HepG2 (cell line): ENCODE results near the gene CA9. TPM values are rescaled to one million over a fixed set of nuclear protein-coding genes. Genes with fewer than 3 reads are reported as not detected.
A peak's percentile ranks its signal among the peaks of the same experiment; 100 is the strongest.

Experiments used
- ASH2L ChIP-seq: fragments of 300-600, 200-600 bp; sonication (generic); IDR thresholded peaks from 2 replicates; pipeline ENCODE4 v1.7.0; 2017; ENCODE audit warnings: low read depth, mild to moderate bottlenecking, moderate library complexity, mixed read lengths, low read length; ENCODE audit not compliant: insufficient read length
- FLYWCH1 ChIP-seq: sonication (generic); formaldehyde crosslinking; IDR thresholded peaks from 2 replicates; pipeline ENCODE4 v1.8.1; 2023; ENCODE audit warnings: mild to moderate bottlenecking, missing genetic modification reagents
- FOXA1 ChIP-seq, 2 experiments: fragments of 450-650 bp in 1 of 2; sonication (generic) in 1 of 2; formaldehyde crosslinking in 1 of 2; IDR thresholded peaks; 2 replicates each; pipeline versions ENCODE4 v1.4.0 to v1.6.1; 2016 to 2020; ENCODE audit warnings: missing genetic modification reagents in 1 of 2
- GATAD1 ChIP-seq: IDR thresholded peaks from 2 replicates; pipeline ENCODE4 v1.6.1; 2016; ENCODE audit warnings: missing genetic modification reagents, missing compliant biosample characterization
- GATAD2A ChIP-seq: IDR thresholded peaks from 2 replicates; pipeline ENCODE4 v1.6.1; 2016
- HNRNPK ChIP-seq: fragments of 200-400 bp; formaldehyde crosslinking; IDR thresholded peaks from 2 replicates; pipeline ENCODE4 v1.6.1; 2018; ENCODE audit warnings: low read length, low read depth, moderate library complexity, mild to moderate bottlenecking; ENCODE audit not compliant: poor library complexity, severe bottlenecking
- IKZF4 ChIP-seq: sonication (generic); formaldehyde crosslinking; IDR thresholded peaks from 2 replicates; pipeline ENCODE4 v1.5.1; 2020; ENCODE audit warnings: borderline replicate concordance, mild to moderate bottlenecking, low read depth, missing genetic modification reagents; ENCODE audit errors: not compliant biosample characterization
- KDM1A ChIP-seq: IDR thresholded peaks from 2 replicates; pipeline ENCODE4 v1.6.1; 2016; ENCODE audit warnings: missing compliant biosample characterization
- KDM5B ChIP-seq: sonication (generic); formaldehyde crosslinking; IDR thresholded peaks from 2 replicates; pipeline ENCODE4 v1.4.0; 2020; ENCODE audit warnings: missing genetic modification reagents, mild to moderate bottlenecking, borderline replicate concordance
- KMT2A ChIP-seq: sonication (generic); formaldehyde crosslinking; IDR thresholded peaks from 2 replicates; pipeline ENCODE4 v1.4.0; 2020; ENCODE audit warnings: missing genetic modification reagents
- KMT2B ChIP-seq: IDR thresholded peaks from 2 replicates; pipeline ENCODE4 v1.6.1; 2016; ENCODE audit warnings: missing genetic modification reagents, missing compliant biosample characterization
- RORA ChIP-seq: sonication (generic); formaldehyde crosslinking; IDR thresholded peaks from 2 replicates; pipeline ENCODE4 v1.5.0; 2020; ENCODE audit warnings: mild to moderate bottlenecking, missing genetic modification reagents, moderate library complexity
- TRIM22 ChIP-seq: fragments of 450-650 bp; IDR thresholded peaks from 2 replicates; pipeline ENCODE4 v1.6.1; 2017
- ZMAT5 ChIP-seq: sonication (generic); formaldehyde crosslinking; IDR thresholded peaks from 2 replicates; pipeline ENCODE4 v1.5.0; 2020; ENCODE audit warnings: mild to moderate bottlenecking, low read depth, missing genetic modification reagents, borderline replicate concordance
- ZNF124 ChIP-seq: sonication (generic); formaldehyde crosslinking; IDR thresholded peaks from 2 replicates; pipeline ENCODE4 v1.4.0; 2020; ENCODE audit warnings: missing genetic modification reagents
- ZNF331 ChIP-seq: sonication (generic); formaldehyde crosslinking; IDR thresholded peaks from 2 replicates; pipeline ENCODE4 v1.4.0; 2020; ENCODE audit warnings: missing genetic modification reagents
- ZNF589 ChIP-seq: sonication (generic); formaldehyde crosslinking; conservative IDR thresholded peaks from 2 replicates; pipeline ENCODE4 v1.8.0; 2022; ENCODE audit warnings: mild to moderate bottlenecking, moderate library complexity, missing genetic modification reagents
- polyA plus RNA-seq, 8 experiments: library from polyadenylated mRNA; depleted of rRNA in 3 of 8; stranded (reverse) in 7 of 8; unstranded in 1 of 8; fragments of >200 nt; fragmentation: Illumina TruSeq in 4 of 8; extraction: Trizol in 4 of 8; gene quantifications; 2 replicates each; pipeline versions ENCODE4 v1.2.1 to v1.2.3, GENCODE V29; 2011 to 2016; ENCODE audit warnings: low read depth in 4 of 8, missing spikeins in 1 of 8, mixed read lengths in 1 of 8; ENCODE audit not compliant: insufficient read depth in 1 of 8
- total RNA-seq, 5 experiments: library from RNA; depleted of rRNA; stranded (reverse); fragments of >200 nt; fragmentation: Illumina TruSeq; extraction: Trizol; gene quantifications; 2 replicates each; pipeline ENCODE4 v1.2.3, GENCODE V29; 2016; ENCODE audit warnings: low read depth in 1 of 5
- TF ChIP-seq, protein P1 (sequence below): sonication (generic); formaldehyde crosslinking; IDR thresholded peaks from 2 replicates; pipeline ENCODE4 v1.5.0; 2020; ENCODE audit warnings: missing genetic modification reagents
- TF ChIP-seq, protein P2 (sequence below): sonication (generic); formaldehyde crosslinking; IDR thresholded peaks from one replicate; pipeline ENCODE4 v1.5.1; 2020; ENCODE audit warnings: mild to moderate bottlenecking, missing genetic modification reagents; ENCODE audit errors: not compliant biosample characterization

The CA9 gene
- total and polyA plus RNA-seq, 2 of the 13 experiments (the other 11 are each of a cell fraction or from before 2014, with no cell fraction given) = 0.13 to 152 TPM

- no peak for TF ChIP-seq HNRNPK
- no peak for TF ChIP-seq RORA (CRISPR knock-in tag)
- TF ChIP-seq GATAD1 (CRISPR knock-in tag) = peak; percentile 84
- peak; percentile 29; the same call in 1 of the 2 replicates for TF ChIP-seq KMT2A (CRISPR knock-in tag)
- TF ChIP-seq, protein P1, sequence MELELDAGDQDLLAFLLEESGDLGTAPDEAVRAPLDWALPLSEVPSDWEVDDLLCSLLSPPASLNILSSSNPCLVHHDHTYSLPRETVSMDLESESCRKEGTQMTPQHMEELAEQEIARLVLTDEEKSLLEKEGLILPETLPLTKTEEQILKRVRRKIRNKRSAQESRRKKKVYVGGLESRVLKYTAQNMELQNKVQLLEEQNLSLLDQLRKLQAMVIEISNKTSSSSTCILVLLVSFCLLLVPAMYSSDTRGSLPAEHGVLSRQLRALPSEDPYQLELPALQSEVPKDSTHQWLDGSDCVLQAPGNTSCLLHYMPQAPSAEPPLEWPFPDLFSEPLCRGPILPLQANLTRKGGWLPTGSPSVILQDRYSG (CRISPR knock-in tag) = peak; percentile 90; the same call in 1 of the 2 replicates
- TF ChIP-seq ASH2L = no peak
- TF ChIP-seq KDM1A = peak; percentile 76; the same call in 1 of the 2 replicates
- TF ChIP-seq KMT2B = peak; percentile 74; the same call in 1 of the 2 replicates
- TF ChIP-seq, protein P2, sequence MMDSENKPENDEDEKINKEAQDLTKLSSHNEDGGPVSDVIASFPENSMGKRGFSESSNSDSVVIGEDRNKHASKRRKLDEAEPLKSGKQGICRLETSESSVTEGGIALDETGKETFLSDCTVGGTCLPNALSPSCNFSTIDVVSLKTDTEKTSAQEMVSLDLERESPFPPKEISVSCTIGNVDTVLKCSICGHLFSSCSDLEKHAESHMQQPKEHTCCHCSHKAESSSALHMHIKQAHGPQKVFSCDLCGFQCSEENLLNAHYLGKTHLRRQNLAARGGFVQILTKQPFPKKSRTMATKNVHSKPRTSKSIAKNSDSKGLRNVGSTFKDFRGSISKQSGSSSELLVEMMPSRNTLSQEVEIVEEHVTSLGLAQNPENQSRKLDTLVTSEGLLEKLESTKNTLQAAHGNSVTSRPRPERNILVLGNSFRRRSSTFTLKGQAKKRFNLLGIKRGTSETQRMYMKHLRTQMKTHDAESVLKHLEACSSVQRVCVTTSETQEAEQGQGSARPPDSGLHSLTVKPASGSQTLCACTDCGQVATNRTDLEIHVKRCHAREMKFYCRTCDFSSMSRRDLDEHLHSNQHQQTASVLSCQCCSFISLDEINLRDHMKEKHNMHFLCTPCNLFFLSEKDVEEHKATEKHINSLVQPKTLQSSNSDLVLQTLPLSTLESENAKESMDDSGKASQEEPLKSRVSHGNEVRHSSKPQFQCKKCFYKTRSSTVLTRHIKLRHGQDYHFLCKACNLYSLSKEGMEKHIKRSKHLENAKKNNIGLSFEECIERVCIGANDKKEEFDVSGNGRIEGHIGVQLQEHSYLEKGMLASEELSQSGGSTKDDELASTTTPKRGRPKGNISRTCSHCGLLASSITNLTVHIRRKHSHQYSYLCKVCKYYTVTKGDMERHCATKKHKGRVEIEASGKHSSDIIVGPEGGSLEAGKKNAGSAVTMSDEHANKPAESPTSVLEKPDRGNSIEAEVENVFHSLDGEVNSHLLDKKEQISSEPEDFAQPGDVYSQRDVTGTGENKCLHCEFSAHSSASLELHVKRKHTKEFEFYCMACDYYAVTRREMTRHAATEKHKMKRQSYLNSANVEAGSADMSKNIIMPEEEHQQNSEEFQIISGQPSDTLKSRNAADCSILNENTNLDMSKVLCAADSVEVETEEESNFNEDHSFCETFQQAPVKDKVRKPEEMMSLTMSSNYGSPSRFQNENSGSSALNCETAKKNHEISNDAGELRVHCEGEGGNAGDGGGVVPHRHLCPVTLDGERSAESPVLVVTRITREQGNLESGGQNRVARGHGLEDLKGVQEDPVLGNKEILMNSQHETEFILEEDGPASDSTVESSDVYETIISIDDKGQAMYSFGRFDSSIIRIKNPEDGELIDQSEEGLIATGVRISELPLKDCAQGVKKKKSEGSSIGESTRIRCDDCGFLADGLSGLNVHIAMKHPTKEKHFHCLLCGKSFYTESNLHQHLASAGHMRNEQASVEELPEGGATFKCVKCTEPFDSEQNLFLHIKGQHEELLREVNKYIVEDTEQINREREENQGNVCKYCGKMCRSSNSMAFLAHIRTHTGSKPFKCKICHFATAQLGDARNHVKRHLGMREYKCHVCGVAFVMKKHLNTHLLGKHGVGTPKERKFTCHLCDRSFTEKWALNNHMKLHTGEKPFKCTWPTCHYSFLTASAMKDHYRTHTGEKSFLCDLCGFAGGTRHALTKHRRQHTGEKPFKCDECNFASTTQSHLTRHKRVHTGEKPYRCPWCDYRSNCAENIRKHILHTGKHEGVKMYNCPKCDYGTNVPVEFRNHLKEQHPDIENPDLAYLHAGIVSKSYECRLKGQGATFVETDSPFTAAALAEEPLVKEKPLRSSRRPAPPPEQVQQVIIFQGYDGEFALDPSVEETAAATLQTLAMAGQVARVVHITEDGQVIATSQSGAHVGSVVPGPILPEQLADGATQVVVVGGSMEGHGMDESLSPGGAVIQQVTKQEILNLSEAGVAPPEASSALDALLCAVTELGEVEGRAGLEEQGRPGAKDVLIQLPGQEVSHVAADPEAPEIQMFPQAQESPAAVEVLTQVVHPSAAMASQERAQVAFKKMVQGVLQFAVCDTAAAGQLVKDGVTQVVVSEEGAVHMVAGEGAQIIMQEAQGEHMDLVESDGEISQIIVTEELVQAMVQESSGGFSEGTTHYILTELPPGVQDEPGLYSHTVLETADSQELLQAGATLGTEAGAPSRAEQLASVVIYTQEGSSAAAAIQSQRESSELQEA (CRISPR knock-in tag) = peak; percentile 75
- peak; percentile 78 for TF ChIP-seq IKZF4
- TF ChIP-seq GATAD2A = peak; percentile 91
- no peak for TF ChIP-seq TRIM22
- TF ChIP-seq ZNF589 (CRISPR knock-in tag) = peak; percentile 97
- no peak for TF ChIP-seq FOXA1 (IDR thresholded peaks at IDR 0.05)
- TF ChIP-seq FOXA1 (CRISPR knock-in tag; IDR thresholded peaks at IDR 0.05) = peak; percentile 47; the same call in 1 of the 2 replicates
- TF ChIP-seq KDM5B (CRISPR knock-in tag) = 0 out of 2 replicates have a peak, but pooled peaks have one; percentile 52
- peak; percentile 94 for TF ChIP-seq ZNF124 (CRISPR knock-in tag)
- no peak for TF ChIP-seq FLYWCH1
- TF ChIP-seq ZMAT5 (CRISPR knock-in tag) = no peak
- TF ChIP-seq ZNF331 = peak; percentile 98
Measured at GRCh38 chr9:35657546-35658136, 16.1 kb upstream of the CA9 start, which contains the start of gene RMRP (continued).
